T-helper 17 cell (primary cell): ENCODE data around the gene SND1. TPM values are rescaled to one million over a fixed set of nuclear protein-coding genes. Genes with fewer than 3 reads are reported as not detected.

ENCODE experiments used
- ATAC-seq: fragments of 150-1000 bp; cut with Tn5 transposase; 2 replicates; pipeline ENCODE4 v1.10.0; 2021; ENCODE audit warnings: mild to moderate bottlenecking, moderate library complexity
- DNase-seq, 3 donors: peaks; one replicate each; pipeline versions ENCODE4 v3.0.0 to v3.0.0-alpha.2; 2020 to 2021
- H3K9me3 ChIP-seq: one replicate; pipeline ENCODE4 v1.7.0; 2013; ENCODE audit warnings: low read length, mild to moderate bottlenecking; ENCODE audit not compliant: control insufficient read depth, poor library complexity, severe bottlenecking
- H3K27ac Mint-ChIP-seq: one replicate; pipeline ENCODE4 v1.8.0; 2022; ENCODE audit warnings: mild to moderate bottlenecking, moderate library complexity, mixed read lengths
- H3K27me3 Mint-ChIP-seq: one replicate; pipeline ENCODE4 v1.8.0; 2022; ENCODE audit warnings: mixed read lengths
- H3K36me3 Mint-ChIP-seq: one replicate; pipeline ENCODE4 v1.8.0; 2022; ENCODE audit warnings: low read depth, mixed read lengths
- H3K4me1 Mint-ChIP-seq: one replicate; pipeline ENCODE4 v1.8.0; 2022; ENCODE audit warnings: mild to moderate bottlenecking, mixed read lengths
- H3K4me3 Mint-ChIP-seq: one replicate; pipeline ENCODE4 v1.8.0; 2022; ENCODE audit warnings: mild to moderate bottlenecking, moderate library complexity, mixed read lengths
- total RNA-seq, 4 donors: library from RNA in 2 of 4; stranded (reverse) in 2 of 4; gene quantifications; one replicate each; pipeline ENCODE4 v1.2.3 and lab custom pipeline; 2022 to 2026

The SND1 gene
- total RNA-seq, 2 donors from 2014 or later = 201 to 208 TPM

DNA sequence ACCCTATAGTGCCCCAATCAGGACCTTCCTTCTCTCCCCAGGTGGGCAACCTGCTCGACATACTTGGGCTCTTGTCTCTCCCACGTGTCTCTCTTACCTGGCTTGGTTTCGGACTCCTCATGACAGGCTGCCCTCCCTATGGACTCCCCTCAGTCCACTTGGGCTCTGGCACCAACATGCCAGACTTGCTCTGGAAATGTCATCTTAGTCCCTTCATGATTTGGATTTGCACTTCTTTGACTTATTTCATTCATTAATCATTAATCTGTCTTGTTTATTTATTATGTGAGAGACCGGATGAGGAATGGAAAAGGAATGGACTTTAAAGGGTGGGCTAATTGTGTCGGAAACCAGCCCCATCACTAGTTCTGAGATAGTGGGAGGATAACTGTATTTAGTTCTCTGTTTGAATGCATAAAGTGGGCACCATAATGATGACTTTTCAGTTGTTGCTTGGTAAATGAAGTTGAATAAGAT is 108.0 kb downstream of the SND1 start:
- Mint-ChIP-seq H3K27ac (no peak overlapping the region), H3K36me3 (peaks cover 3% of the 10 kb centered on the region), H3K27me3 (no peaks in the 10 kb centered on the region), H3K4me1 (peaks cover 52% of the 10 kb centered on the region), H3K4me3 (no peak overlapping the region)
- no peaks in the 10 kb centered on the region for H3K9me3 ChIP-seq
- DNase-seq (no peak), ATAC-seq (no peak)

DNA sequence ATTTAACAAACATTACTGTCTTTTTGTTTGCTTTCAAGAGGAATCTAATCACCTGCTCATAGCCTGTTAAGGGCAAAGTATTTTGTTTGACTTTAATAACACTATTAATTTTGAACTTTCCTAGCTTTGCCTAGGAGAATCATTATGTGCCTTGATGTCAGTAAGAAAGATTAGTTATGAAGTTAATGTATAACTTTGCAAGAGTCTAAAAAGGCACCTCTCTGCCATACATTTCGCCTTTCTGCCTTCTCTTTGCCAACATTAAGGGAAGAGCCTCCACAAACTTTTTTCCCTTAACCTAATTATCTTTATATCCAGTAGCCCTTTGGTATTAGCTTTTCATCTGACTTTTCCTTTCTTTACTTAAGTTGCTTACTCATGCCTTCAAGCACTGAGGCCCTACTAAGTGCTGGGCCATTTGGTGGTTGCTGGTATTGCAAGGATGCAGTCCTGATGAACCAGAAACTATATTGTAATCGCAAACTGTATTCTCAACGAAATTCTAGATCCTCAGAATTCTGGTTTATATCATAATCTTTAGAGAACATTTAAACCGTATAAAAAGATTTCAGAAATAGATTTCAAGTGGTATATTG is 108.5 kb downstream of the SND1 start:
- H3K27ac Mint-ChIP-seq = no peak overlapping the region
- H3K9me3 ChIP-seq = no peaks in the 10 kb centered on the region
- H3K36me3 Mint-ChIP-seq = peaks cover 3% of the 10 kb centered on the region
- DNase-seq (no peak), ATAC-seq (no peak)
- H3K4me1 Mint-ChIP-seq = peaks cover 48% of the 10 kb centered on the region
- H3K4me3 Mint-ChIP-seq = no peak overlapping the region
- H3K27me3 Mint-ChIP-seq = no peaks in the 10 kb centered on the region

DNA sequence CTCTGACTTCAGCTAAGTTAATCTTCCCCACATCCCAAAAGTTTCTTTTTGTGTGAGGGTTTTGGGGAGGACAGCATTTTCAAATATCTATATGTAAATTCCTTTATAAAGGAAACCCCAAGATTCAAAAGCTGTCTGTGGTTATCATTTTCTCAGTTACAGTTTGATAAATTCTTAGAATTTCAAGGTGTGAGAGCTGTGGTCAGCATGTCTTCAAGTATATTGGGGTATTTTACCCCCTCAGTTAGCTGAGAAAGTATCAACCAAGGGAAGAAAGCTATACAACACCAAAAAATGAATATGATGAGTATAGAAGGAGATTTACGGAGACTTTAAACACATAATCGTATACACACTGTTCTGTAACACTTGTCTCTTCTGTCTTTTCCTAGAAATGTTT is 109.2 kb downstream of the SND1 start:
- no peak for ATAC-seq
- no peak for DNase-seq
- H3K4me3 Mint-ChIP-seq = no peak overlapping the region
- H3K9me3 ChIP-seq = no peaks in the 10 kb centered on the region
- no peak overlapping the region for H3K27ac Mint-ChIP-seq
- H3K4me1 Mint-ChIP-seq = peaks cover 43% of the 10 kb centered on the region
- no peaks in the 10 kb centered on the region for H3K27me3 Mint-ChIP-seq
- peaks cover 3% of the 10 kb centered on the region for H3K36me3 Mint-ChIP-seq

DNA sequence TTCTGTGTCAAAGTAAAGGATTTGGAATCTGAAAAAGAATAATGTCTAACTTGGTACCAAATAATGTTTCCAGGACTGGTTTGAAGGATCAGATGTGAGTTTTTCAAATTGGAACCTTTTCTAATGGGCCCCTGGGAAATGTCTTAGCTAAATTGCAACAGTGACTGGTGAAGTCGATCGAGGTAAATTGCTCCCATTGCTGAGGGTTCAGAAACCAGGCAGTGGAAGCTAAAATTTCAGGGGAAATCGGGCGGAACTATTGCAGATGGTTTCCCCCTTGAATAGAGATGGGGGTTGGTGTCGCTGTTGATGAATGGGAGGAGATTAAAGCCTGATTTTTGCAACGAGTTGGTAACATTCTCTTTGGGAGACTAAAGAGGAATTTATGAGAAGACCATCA is 112.7 kb downstream of the SND1 start:
- H3K27ac Mint-ChIP-seq = no peak overlapping the region

DNA sequence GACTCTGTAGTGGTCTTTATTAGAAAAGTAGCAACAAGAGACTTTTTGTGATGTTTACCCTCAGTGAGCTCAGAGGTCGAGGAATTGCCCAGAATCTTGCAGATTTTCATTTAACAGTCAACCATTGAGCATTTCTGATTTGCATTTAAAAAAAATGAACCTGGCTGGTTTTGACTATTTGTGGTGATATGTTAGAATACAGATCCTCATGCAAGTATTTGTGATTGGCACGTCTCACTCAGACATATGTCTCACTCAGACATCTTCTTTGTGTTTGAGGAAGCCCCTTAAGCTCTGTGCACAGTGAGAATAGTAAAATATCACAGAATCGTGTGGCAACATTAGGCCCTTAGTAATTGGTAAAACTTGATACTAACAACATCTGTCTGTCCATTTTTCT is 113.2 kb downstream of the SND1 start:
- no peak overlapping the region for H3K27ac Mint-ChIP-seq
- peaks cover 38% of the 10 kb centered on the region for H3K4me1 Mint-ChIP-seq
- ATAC-seq (no peak), DNase-seq (no peak)
- no peaks in the 10 kb centered on the region for H3K9me3 ChIP-seq
- no peaks in the 10 kb centered on the region for H3K27me3 Mint-ChIP-seq
- no peak overlapping the region for H3K4me3 Mint-ChIP-seq
- no peaks in the 10 kb centered on the region for H3K36me3 Mint-ChIP-seq

More for the DNA sequence above, 112.7 kb downstream of the SND1 start:
- Mint-ChIP-seq H3K4me1 (peaks cover 40% of the 10 kb centered on the region), H3K36me3 (peaks cover 3% of the 10 kb centered on the region), H3K4me3 (no peak overlapping the region), H3K27me3 (no peaks in the 10 kb centered on the region)
- DNase-seq (no peak), ATAC-seq (no peak)
- H3K9me3 ChIP-seq = no peaks in the 10 kb centered on the region

DNA sequence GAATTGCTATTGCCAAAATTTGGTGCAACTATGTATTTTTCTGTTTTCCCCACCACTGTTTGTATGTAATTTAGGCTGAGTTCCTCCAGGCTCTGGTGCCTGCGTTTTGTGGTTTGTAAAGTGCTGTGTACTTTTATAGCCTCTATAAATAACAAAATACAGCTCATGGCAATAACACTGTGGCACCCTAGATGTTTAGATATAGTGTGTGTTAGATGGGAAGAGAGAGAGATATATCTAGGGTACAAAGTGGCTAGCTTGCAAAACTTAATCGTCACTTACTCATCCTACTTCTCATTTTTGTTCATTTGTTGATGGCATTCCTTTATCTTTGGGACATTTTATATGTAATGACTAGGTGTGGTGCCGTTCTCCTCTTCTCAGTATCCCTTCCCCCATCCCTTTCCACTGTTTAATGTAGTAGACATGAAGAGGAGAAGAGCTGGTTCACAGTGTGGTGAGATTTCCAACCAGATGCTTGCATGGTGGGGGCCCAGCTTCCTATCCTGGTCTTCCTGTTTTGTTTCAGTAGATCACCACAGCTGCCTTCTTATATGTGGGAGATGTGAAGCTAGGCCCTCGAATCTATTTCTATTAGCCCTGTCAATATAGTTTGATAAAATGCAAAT is 115.0 kb downstream of the SND1 start:
- peaks cover 33% of the 10 kb centered on the region for H3K4me1 Mint-ChIP-seq
- ATAC-seq (no peak), DNase-seq (no peak)
- H3K36me3 Mint-ChIP-seq = no peaks in the 10 kb centered on the region
- H3K27me3 Mint-ChIP-seq = no peaks in the 10 kb centered on the region
- no peaks in the 10 kb centered on the region for H3K9me3 ChIP-seq
- H3K4me3 Mint-ChIP-seq = no peak overlapping the region
- H3K27ac Mint-ChIP-seq = no peak overlapping the region

DNA sequence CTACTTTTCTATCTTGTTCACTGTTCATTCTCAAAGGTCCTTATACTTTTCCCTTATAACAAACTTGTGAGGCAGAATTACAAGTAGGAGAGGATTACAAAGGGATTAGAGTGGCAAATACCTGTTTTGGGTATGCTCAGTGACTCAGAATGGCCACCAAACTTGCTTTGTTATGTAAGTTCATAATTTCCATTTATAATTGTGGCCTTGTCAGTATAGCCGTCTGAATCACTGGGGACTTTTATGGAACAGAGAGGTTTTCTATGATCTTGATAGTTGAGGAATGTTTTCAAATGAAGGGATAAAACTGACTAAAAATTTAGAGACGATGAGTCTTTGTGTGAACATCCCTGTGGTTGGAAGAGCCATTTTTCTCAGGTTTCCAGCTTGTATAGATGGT is 116.2 kb downstream of the SND1 start:
- Mint-ChIP-seq H3K4me3 (no peak overlapping the region), H3K27me3 (no peaks in the 10 kb centered on the region), H3K4me1 (peaks cover 28% of the 10 kb centered on the region), H3K27ac (no peak overlapping the region), H3K36me3 (no peaks in the 10 kb centered on the region)
- H3K9me3 ChIP-seq = no peaks in the 10 kb centered on the region
- ATAC-seq (no peak), DNase-seq (no peak)

DNA sequence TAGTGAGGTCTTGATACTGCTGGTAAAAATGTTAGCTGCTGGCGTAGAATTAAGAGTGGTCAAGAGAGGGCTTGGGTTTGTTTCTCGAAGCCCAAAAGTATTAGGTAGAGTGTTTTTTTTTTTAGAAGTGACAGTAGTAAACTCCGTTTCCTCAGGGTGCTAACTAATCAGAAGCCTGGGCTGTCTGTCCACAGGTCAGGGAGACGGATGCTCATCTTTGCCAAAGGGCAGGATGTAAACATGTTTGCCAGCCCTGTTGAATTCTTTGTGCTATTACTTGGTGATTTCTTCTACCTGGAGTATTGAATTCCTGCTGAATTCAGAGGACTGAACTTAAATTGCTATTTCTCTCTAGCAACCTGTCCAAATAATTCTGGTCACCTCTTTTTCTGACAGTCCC is 117.1 kb downstream of the SND1 start:
- Mint-ChIP-seq H3K27me3 (no peaks in the 10 kb centered on the region), H3K4me1 (peaks cover 28% of the 10 kb centered on the region), H3K36me3 (no peaks in the 10 kb centered on the region), H3K27ac (no peak overlapping the region), H3K4me3 (no peak overlapping the region)
- no peak for DNase-seq
- no peak for ATAC-seq
- H3K9me3 ChIP-seq = no peaks in the 10 kb centered on the region

DNA sequence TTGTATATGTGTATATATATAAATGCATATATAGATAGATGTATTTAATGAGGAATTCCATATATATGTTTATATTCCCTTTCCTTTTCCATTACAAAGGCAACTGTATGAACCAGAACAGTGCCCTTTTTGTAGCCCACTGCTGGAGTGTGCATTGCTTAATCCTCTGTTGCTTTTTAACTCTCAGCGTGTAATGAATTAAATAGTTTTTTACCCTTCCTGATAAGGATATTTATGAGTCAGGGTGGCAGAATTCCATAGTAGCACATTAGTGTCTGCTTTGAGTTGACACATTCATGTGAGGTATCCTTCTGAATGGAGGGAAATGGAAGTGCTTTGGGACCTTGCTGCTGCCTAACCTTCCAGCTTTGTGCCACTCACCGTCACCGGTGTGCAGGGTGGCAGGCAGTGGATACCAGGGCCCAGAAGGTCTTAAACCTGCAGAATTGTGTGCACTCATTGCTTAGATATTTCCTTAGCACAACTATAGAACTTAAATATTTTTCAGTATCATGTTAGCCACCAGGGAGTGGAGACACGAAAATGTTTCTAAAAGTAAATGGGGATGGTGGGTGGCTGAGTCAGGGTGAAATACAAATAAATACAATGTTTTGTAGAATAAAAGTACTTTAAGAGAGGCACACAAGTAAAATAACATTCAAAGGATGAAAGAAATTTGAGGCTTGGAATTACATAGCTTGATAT is 117.9 kb downstream of the SND1 start:
- Mint-ChIP-seq H3K27me3 (no peaks in the 10 kb centered on the region), H3K4me3 (no peak overlapping the region), H3K36me3 (no peaks in the 10 kb centered on the region), H3K4me1 (peaks cover 28% of the 10 kb centered on the region), H3K27ac (no peak overlapping the region)
- DNase-seq (no peak), ATAC-seq (no peak)
- no peaks in the 10 kb centered on the region for H3K9me3 ChIP-seq

DNA sequence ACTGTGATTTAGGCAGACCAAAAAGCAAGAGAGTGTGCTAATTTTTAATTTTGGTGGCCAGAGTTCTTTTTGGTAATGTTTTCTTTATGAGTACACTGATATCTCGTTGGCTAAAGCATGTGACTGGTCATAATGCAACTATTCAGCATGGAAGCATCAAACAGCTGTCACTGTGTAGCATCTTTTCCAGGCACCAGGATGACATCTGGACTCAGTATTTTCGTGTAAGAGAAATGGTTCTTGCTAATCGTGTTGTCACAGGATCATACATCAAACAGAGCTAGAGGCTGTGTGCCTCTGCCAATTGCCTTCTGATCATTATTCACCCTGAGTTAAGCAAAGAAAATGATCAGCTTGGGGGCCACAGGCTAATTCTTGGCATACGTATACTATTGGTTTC is 118.9 kb downstream of the SND1 start:
- Mint-ChIP-seq H3K27ac (no peak overlapping the region), H3K36me3 (no peaks in the 10 kb centered on the region), H3K4me1 (peaks cover 30% of the 10 kb centered on the region), H3K4me3 (no peak overlapping the region), H3K27me3 (no peaks in the 10 kb centered on the region)
- no peaks in the 10 kb centered on the region for H3K9me3 ChIP-seq
- no peak for ATAC-seq
- no peak for DNase-seq

DNA sequence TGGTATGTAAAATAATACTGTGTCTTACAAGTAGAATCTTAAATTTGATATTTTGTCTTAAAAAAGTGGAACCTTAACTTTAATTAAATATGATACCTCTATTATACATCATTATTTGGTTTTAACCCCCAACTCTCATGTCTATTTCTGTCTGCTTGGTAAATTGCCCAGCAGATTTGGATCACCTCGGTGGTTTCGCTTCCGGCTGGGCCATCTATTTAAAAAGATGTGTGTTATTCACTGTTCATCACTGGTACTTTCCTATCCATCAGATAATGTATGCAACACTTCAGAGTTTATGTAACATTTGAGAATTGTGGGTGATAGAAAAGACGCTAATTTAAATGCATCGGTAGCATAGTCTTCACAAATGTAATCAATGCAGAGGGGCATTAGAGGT is 119.7 kb downstream of the SND1 start:
- no peak overlapping the region for H3K27ac Mint-ChIP-seq

DNA sequence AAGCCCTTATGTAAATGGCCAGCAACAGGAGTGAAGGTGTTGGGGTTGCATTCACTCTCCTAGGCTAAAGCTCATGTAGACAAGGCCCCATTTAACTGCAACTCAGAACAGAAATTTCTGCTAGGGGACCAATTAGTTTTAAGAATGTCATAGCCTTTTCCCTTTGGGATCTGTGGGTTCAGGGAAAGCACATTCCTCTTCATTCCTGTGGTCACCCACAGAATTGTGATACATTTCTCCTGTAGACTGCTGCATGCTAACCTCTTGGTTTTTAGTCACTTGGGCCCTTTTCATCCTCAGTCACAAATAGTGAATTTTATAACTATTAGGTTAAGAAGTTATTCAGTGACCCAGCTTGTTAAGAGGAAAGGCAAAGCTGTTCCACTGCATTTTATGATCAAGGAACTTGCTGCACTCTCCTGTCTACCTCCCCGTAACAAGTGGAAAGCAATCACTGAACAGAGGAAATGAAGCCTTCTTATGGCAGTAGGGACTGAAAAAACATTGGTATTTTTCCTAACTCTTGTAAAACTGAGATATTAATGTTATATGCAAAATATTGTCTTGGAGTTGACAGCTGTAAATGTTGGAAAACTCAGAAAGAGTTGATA is 124.9 kb downstream of the SND1 start:
- Mint-ChIP-seq H3K4me3 (no peak overlapping the region), H3K27ac (no peak overlapping the region), H3K27me3 (no peaks in the 10 kb centered on the region), H3K4me1 (peaks cover 28% of the 10 kb centered on the region), H3K36me3 (no peaks in the 10 kb centered on the region)
- no peak for DNase-seq
- no peak for ATAC-seq
- no peaks in the 10 kb centered on the region for H3K9me3 ChIP-seq

More for the DNA sequence above, 119.7 kb downstream of the SND1 start:
- H3K4me1 Mint-ChIP-seq = peaks cover 31% of the 10 kb centered on the region
- H3K9me3 ChIP-seq = no peaks in the 10 kb centered on the region
- H3K4me3 Mint-ChIP-seq = no peak overlapping the region
- DNase-seq (no peak), ATAC-seq (no peak)
- H3K27me3 Mint-ChIP-seq = no peaks in the 10 kb centered on the region
- no peaks in the 10 kb centered on the region for H3K36me3 Mint-ChIP-seq

DNA sequence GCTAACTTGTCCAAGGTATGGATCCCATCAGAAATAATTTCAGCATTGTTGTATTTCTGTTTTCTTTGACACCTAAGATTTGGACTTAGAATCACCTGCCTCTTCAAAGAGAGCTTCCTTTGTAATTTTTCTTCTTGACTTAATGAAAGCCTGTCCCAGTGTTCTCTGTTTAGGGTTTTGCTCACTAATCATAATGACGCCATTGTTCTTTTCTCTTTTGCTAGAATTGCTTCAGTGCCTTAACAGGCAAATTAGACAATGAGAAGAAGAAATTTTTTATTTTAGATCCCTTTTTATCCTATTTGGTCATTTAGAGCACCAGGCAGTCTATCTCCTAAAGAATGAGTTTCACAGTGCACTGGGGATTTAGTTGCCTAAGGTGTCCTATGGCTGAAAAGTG is 128.5 kb downstream of the SND1 start:
- ATAC-seq (no peak), DNase-seq (no peak)
- H3K4me1 Mint-ChIP-seq = peaks cover 40% of the 10 kb centered on the region
- no peak overlapping the region for H3K4me3 Mint-ChIP-seq
- no peaks in the 10 kb centered on the region for H3K27me3 Mint-ChIP-seq
- peaks cover 3% of the 10 kb centered on the region for H3K36me3 Mint-ChIP-seq
- no peaks in the 10 kb centered on the region for H3K9me3 ChIP-seq
- H3K27ac Mint-ChIP-seq = no peak overlapping the region
